ENCODE results near the gene NAIF1. TPM values are rescaled to one million over a fixed set of nuclear protein-coding genes. Genes with fewer than 3 reads are reported as not detected.

Gene NAIF1
- total RNA-seq, 1 experiment from 2014 or later: 12.4 TPM

GRCh38 chr9:128047231-128047630 is 19.9 kb downstream of the NAIF1 start:
- CTCF ChIA-PET: interaction anchor here (0.7 to 5.4 kb wide), 6 partner anchors 12 to 177 kb away, joined by 3 to 27 read pairs (median 6); no protein-coding TSS in a partner anchor
- POLR2A ChIA-PET: no interaction called here
- DNase-seq (ENCODE audit: low spot score): no peak
- no peak overlapping the region for H3K4me3 Mint-ChIP-seq
- TF ChIP-seq MYBL2 (CRISPR knock-in tag; IDR thresholded peaks at IDR 0.05) (no peak), CREB1 (CRISPR knock-in tag; IDR thresholded peaks at IDR 0.05) (no peak), CTCF (IDR thresholded peaks at IDR 0.05) (no peak), MLX (CRISPR knock-in tag; IDR thresholded peaks at IDR 0.05) (no peak), AR (CRISPR knock-in tag; IDR thresholded peaks at IDR 0.05) (no peak), ESRRA (CRISPR knock-in tag; IDR thresholded peaks at IDR 0.05; ENCODE audit: borderline replicate concordance) (no peak), RELA (CRISPR knock-in tag; IDR thresholded peaks at IDR 0.05; ENCODE audit: borderline replicate concordance) (no peak), ZBTB21 (CRISPR knock-in tag; IDR thresholded peaks at IDR 0.05; ENCODE audit: borderline replicate concordance) (no peak), MAX (CRISPR knock-in tag; IDR thresholded peaks at IDR 0.05) (no peak), FOXP4 (CRISPR knock-in tag; IDR thresholded peaks at IDR 0.05) (no peak), ZNF532 (CRISPR knock-in tag; IDR thresholded peaks at IDR 0.05; ENCODE audit: borderline replicate concordance) (no peak), ZBTB43 (CRISPR knock-in tag; IDR thresholded peaks at IDR 0.05) (no peak), USF2 (CRISPR knock-in tag; IDR thresholded peaks at IDR 0.05) (no peak), EMX1 (CRISPR knock-in tag; IDR thresholded peaks at IDR 0.05) (no peak), ZNF423 (CRISPR knock-in tag; IDR thresholded peaks at IDR 0.05) (no peak), FOXJ3 (CRISPR knock-in tag; IDR thresholded peaks at IDR 0.05; ENCODE audit: borderline replicate concordance) (no peak), TEAD4 (CRISPR knock-in tag; IDR thresholded peaks at IDR 0.05) (no peak), KAT7 (CRISPR knock-in tag; IDR thresholded peaks at IDR 0.05; ENCODE audit: borderline replicate concordance) (no peak), TEAD1 (CRISPR knock-in tag; IDR thresholded peaks at IDR 0.05) (no peak)
- H3K27ac Mint-ChIP-seq: no peak overlapping the region
- peaks cover 6% of the 10 kb centered on the region for H3K4me1 Mint-ChIP-seq
- no peak for ATAC-seq
- H3K36me3 Mint-ChIP-seq: no peaks in the 10 kb centered on the region
- H3K27me3 Mint-ChIP-seq (ENCODE audit: low read depth): peaks cover under 1% of the 10 kb centered on the region; the same call in 1 of the 2 replicates
- H3K9me3 Mint-ChIP-seq: peaks cover 3% of the 10 kb centered on the region; the same call in 1 of the 2 replicates
